Nephron (organoid): ENCODE measurements around the gene ZMYM1.

Source experiments
- H3K27ac Mint-ChIP-seq, 3 experiments: 2 replicates each; pipeline ENCODE4 v1.8.0; 2020; ENCODE audit warnings: mixed read lengths in 3 of 3, mild to moderate bottlenecking in 2 of 3, moderate library complexity in 1 of 3
- H3K27me3 Mint-ChIP-seq: 2 replicates; pipeline ENCODE4 v1.8.0; 2021; ENCODE audit warnings: low read depth, mild to moderate bottlenecking, moderate library complexity, mixed read lengths
- H3K36me3 Mint-ChIP-seq: 2 replicates; pipeline ENCODE4 v1.8.0; 2020; ENCODE audit warnings: low read depth, mixed read lengths
- H3K4me1 Mint-ChIP-seq: 2 replicates; pipeline ENCODE4 v1.8.0; 2020; ENCODE audit warnings: mixed read lengths
- H3K4me3 Mint-ChIP-seq, 3 experiments: 2 replicates each; pipeline ENCODE4 v1.8.0; 2020; ENCODE audit warnings: mild to moderate bottlenecking in 3 of 3, mixed read lengths in 3 of 3, moderate library complexity in 2 of 3
- H3K9me3 Mint-ChIP-seq: 2 replicates; pipeline ENCODE4 v1.8.0; 2020; ENCODE audit warnings: mixed read lengths
- TF ChIP-seq, protein P1 (sequence below), 3 experiments: fragments of 200-600 bp; sonication (generic); IDR thresholded peaks; one replicate each; pipeline ENCODE4 v1.5.0; 2021; ENCODE audit warnings: antibody characterized with exemption in 3 of 3; ENCODE audit not compliant: unreplicated experiment in 3 of 3

ZMYM1 gene

DNA sequence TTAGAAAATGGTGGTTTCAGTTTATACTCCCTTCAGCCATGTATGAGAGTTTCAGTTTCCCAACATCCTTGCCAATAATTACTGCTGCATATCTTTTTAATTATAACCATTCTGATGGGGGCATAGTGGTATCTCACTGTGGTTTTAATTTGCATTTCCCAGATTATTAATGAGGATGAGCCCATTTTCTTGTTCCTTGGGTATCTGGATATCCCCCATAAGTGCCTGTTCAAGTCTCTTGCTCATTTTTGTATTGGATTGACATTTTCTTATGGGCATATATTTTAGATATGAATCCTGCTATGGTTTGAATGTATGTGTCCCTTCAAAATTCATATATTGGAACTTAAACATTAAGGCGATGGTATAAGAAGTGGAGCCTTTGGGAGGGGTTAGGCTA lies 45.8 kb upstream of the ZMYM1 start:
- peaks cover 7% of the 10 kb centered on the region for H3K9me3 Mint-ChIP-seq

DNA sequence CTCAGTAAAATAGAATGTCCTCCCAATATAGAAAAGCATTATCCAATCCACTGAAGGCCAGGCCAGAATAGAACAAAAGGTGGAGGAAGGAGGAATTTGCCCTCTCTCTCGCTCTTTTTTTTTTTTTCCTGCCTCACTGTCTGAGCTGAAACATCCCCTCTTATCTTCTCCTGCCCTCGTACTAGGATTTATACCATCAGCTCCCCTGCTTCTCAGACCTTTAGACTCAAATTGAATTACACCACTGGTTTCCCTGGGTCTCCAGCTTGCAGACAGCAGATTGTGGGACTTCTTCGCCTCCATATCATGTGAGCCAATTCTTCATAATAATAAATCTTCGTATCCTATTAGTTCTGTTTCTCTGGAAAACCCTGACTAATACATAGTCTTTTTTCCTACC lies 42.6 kb upstream of the ZMYM1 start:
- H3K36me3 Mint-ChIP-seq: peaks cover 3% of the 10 kb centered on the region

More for the DNA sequence above, 45.8 kb upstream of the ZMYM1 start:
- H3K27me3 Mint-ChIP-seq: no peaks in the 10 kb centered on the region
- H3K36me3 Mint-ChIP-seq: peaks cover 8% of the 10 kb centered on the region
- peak overlapping the region in 2 of 3 experiments; percentile 20 to 34 for H3K4me3 Mint-ChIP-seq
- peaks cover 38% of the 10 kb centered on the region for H3K4me1 Mint-ChIP-seq
- no peak overlapping the region for H3K27ac Mint-ChIP-seq
- TF ChIP-seq, protein P1, sequence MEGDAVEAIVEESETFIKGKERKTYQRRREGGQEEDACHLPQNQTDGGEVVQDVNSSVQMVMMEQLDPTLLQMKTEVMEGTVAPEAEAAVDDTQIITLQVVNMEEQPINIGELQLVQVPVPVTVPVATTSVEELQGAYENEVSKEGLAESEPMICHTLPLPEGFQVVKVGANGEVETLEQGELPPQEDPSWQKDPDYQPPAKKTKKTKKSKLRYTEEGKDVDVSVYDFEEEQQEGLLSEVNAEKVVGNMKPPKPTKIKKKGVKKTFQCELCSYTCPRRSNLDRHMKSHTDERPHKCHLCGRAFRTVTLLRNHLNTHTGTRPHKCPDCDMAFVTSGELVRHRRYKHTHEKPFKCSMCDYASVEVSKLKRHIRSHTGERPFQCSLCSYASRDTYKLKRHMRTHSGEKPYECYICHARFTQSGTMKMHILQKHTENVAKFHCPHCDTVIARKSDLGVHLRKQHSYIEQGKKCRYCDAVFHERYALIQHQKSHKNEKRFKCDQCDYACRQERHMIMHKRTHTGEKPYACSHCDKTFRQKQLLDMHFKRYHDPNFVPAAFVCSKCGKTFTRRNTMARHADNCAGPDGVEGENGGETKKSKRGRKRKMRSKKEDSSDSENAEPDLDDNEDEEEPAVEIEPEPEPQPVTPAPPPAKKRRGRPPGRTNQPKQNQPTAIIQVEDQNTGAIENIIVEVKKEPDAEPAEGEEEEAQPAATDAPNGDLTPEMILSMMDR (IDR thresholded peaks at IDR 0.05; ENCODE audit: unreplicated experiment in 3 of 3): no peak

DNA sequence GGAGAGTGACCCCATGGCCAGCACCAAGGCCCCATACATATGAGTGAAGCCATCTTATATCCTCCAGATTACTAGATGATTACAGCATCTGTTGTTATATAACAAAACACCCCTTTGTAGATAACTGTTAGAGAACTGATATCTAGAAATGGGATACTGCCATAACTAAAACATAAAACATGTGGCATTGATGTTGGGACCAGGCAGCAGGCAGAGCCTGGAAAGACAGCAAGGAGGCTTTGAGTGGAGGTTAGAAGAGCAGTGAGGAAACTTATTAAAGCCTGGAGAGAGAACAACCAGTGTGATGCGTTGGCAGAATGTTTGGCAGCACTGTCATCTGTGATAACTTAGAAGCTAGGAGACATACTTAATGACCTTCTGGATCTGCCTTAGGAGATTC lies 42.0 kb upstream of the ZMYM1 start:
- Mint-ChIP-seq H3K27me3 (no peaks in the 10 kb centered on the region), H3K4me1 (peaks cover 15% of the 10 kb centered on the region), H3K36me3 (peaks cover 3% of the 10 kb centered on the region), H3K4me3 (no peak overlapping the region), H3K27ac (peak overlapping the region; percentile 55 to 78 (median 73)), H3K9me3 (peaks cover 7% of the 10 kb centered on the region)
- TF ChIP-seq, protein P1 (IDR thresholded peaks at IDR 0.05; ENCODE audit: unreplicated experiment in 3 of 3): no peak

More for the DNA sequence above, 42.6 kb upstream of the ZMYM1 start:
- Mint-ChIP-seq H3K4me3 (no peak overlapping the region), H3K27me3 (no peaks in the 10 kb centered on the region), H3K27ac (peak overlapping the region; percentile 55 to 78 (median 73)), H3K9me3 (peaks cover 7% of the 10 kb centered on the region), H3K4me1 (peaks cover 16% of the 10 kb centered on the region)
- TF ChIP-seq, protein P1 (IDR thresholded peaks at IDR 0.05; ENCODE audit: unreplicated experiment in 3 of 3): no peak

DNA sequence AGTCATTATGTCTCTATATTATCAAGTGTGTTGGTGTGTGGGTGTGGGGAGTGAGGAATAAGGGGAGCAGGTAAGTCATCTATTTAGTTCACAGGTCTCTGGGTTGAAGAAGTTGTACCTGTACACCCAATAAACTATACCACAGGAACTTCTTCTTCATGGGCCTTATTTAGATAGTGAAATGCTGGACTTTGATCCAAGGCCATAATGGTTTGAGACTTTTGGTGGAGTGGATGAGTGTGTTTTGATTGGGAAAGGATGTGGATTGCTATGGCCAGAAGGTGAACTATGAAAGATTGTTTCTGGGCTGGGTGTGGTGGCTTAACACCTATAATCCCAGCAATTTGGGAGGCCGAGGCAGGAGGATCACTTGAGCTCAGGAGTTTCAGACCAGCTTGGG lies 40.5 kb upstream of the ZMYM1 start:
- H3K27me3 Mint-ChIP-seq: no peaks in the 10 kb centered on the region
- peaks cover 3% of the 10 kb centered on the region for H3K9me3 Mint-ChIP-seq
- TF ChIP-seq, protein P1 (IDR thresholded peaks at IDR 0.05; ENCODE audit: unreplicated experiment in 3 of 3): no peak
- H3K4me1 Mint-ChIP-seq: peaks cover 15% of the 10 kb centered on the region
- peaks cover 3% of the 10 kb centered on the region for H3K36me3 Mint-ChIP-seq
- H3K4me3 Mint-ChIP-seq: no peak overlapping the region
- no peak overlapping the region for H3K27ac Mint-ChIP-seq

DNA sequence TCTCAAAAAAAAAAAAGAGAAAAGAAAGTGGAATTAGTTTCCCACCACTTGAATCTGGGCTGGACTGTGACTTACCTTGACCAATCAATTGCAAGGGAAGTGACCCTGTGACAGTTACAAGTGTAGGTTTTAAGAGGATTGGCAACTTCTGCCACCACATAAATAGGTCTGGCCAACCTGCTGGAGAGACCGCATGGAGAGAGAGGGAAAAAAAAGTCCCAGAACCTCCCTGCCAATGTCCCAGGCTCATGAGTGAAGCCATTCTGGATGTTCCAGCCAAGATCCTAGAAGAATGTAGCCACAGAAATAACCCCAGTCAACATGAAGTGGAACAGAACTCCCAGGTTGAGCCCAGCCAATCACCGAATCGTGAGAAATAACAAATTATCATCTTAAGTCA lies 35.7 kb upstream of the ZMYM1 start:
- Mint-ChIP-seq H3K4me3 (no peak overlapping the region), H3K27ac (no peak overlapping the region), H3K36me3 (no peaks in the 10 kb centered on the region), H3K9me3 (no peaks in the 10 kb centered on the region), H3K4me1 (no peaks in the 10 kb centered on the region), H3K27me3 (no peaks in the 10 kb centered on the region)
- TF ChIP-seq, protein P1 (IDR thresholded peaks at IDR 0.05; ENCODE audit: unreplicated experiment in 3 of 3): no peak

DNA sequence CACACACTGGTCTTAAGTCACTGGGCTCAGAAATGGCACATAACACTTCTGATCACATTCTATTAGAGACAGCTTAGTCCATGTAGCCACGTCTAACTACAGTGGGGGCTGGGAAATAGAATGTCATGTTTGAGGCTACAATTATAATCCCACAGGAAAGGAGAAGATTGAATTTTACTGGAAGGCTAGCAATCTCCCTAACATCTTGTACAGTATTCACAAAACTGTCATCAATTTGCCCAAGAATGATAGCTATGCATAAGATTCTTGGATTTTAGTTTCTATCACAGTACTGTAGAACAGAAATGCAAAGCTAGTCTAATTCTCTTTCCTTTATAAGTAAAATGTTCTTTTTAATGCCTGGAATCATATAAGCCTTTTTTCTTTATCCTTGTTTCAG lies 34.8 kb upstream of the ZMYM1 start:
- no peak overlapping the region for H3K27ac Mint-ChIP-seq
- H3K9me3 Mint-ChIP-seq: no peaks in the 10 kb centered on the region
- TF ChIP-seq, protein P1 (IDR thresholded peaks at IDR 0.05; ENCODE audit: unreplicated experiment in 3 of 3): no peak
- H3K36me3 Mint-ChIP-seq: no peaks in the 10 kb centered on the region
- H3K27me3 Mint-ChIP-seq: peaks cover 3% of the 10 kb centered on the region
- H3K4me3 Mint-ChIP-seq: no peak overlapping the region
- no peaks in the 10 kb centered on the region for H3K4me1 Mint-ChIP-seq
